Brain microvascular endothelial cell (primary cell): Measurements from ENCODE around the gene DRD3.

Source experiments
- DNase-seq: peaks from one replicate; pipeline ENCODE4 v3.0.0-alpha.2; 2020
- H3K27ac ChIP-seq: fragments of 250-450 bp; sonication (Bioruptor Pico); 2 replicates; pipeline ENCODE4 v1.5.1; 2020; ENCODE audit warnings: mild to moderate bottlenecking, moderate library complexity
- H3K27me3 ChIP-seq: fragments of 250-450 bp; sonication (Bioruptor Pico); replicated peaks from 2 replicates; pipeline ENCODE4 v1.5.1; 2020; ENCODE audit warnings: mild to moderate bottlenecking
- H3K36me3 ChIP-seq: fragments of 250-450 bp; sonication (Bioruptor Pico); replicated peaks from 2 replicates; pipeline ENCODE4 v1.5.1; 2020; ENCODE audit warnings: mild to moderate bottlenecking
- H3K4me3 ChIP-seq: 2 replicates; pipeline ENCODE4 v1.5.1; 2011; ENCODE audit warnings: low read depth, mild to moderate bottlenecking, control low read depth, low read length, moderate library complexity
- in situ Hi-C: cut with HindIII; loops from 2 replicates; pipeline ENCODE4 v1.10.0; 2017; ENCODE audit warnings: low sequenced_read_pairs, low pct_ligation_motif_present
- TF ChIP-seq, protein P1 (sequence below): IDR thresholded peaks from 2 replicates; pipeline ENCODE4 v1.5.1; 2011; ENCODE audit warnings: low read depth, mild to moderate bottlenecking, moderate library complexity, low read length, control low read depth, inconsistent platforms; ENCODE audit errors: missing control alignments

Gene DRD3

DNA sequence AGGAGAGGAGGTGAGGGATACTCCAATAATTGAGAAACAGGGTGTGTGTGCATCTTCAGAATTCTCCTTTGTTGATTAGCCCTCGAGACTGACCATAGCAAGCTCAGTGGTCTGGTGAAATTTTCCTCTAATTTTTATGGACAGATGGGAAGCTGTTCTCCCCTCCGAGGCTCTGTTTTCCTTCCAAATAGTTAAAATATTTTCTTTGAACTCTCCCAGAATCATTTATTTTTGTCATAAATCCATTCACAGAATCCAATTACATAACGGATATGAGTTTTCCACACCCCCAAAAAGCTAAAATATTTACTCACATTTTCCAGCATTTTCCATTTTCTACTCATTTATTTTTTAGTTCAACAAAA lies 85.9 kb downstream of the DRD3 start:
- Histone ChIP-seq H3K4me3 (no peak overlapping the region), H3K27me3 (no peaks in the 10 kb centered on the region), H3K27ac (no peak overlapping the region), H3K36me3 (no peaks in the 10 kb centered on the region)
- DNase-seq, result no peak
- in situ Hi-C loops, result no loop called here
- TF ChIP-seq, protein P1, sequence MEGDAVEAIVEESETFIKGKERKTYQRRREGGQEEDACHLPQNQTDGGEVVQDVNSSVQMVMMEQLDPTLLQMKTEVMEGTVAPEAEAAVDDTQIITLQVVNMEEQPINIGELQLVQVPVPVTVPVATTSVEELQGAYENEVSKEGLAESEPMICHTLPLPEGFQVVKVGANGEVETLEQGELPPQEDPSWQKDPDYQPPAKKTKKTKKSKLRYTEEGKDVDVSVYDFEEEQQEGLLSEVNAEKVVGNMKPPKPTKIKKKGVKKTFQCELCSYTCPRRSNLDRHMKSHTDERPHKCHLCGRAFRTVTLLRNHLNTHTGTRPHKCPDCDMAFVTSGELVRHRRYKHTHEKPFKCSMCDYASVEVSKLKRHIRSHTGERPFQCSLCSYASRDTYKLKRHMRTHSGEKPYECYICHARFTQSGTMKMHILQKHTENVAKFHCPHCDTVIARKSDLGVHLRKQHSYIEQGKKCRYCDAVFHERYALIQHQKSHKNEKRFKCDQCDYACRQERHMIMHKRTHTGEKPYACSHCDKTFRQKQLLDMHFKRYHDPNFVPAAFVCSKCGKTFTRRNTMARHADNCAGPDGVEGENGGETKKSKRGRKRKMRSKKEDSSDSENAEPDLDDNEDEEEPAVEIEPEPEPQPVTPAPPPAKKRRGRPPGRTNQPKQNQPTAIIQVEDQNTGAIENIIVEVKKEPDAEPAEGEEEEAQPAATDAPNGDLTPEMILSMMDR, result no peak

DNA sequence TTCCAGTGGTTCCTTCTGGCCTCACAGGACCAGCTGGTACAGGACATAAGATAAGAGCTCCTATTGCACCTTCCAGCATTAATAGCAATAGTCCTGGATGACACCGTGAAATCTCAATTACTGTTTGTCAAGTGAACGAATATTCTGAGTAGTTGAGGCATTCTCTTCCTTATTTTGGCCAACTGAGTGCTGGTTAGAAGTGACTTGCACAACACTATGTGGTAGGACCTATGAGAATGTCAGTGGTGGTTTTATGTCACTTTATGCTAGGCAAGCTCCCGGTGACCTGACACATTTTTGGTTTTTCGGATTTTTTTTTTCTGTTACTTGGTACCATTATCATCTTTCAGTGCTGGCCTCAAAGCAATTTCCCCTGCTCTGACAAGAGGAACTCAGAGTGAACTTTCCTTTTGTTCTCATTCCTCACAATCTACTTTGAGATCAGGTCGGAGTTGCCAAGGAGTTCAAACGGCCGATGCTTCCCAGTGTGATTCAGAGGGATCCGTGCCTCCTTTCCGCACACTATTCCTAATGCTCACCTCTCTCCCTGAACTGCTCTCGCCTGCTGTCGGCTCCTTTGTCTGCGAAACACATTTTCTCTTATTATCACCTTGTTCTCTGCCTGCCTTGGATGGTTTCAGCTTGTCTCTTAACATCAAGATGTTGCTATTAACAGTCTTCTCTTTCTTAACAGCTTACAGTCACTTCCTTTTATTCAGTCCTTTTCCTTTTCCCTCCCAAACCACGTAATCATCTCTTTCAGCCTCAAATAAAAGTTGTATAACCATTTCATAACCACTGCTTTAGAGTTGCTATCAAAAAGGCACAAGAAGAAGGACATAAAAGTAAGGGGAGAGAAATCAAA lies 86.5 kb downstream of the DRD3 start:
- DNase-seq, result no peak
- H3K27me3 ChIP-seq, result no peaks in the 10 kb centered on the region
- H3K27ac ChIP-seq, result no peak overlapping the region
- H3K36me3 ChIP-seq, result peaks cover 2% of the 10 kb centered on the region
- TF ChIP-seq, protein P1, result no peak
- no peak overlapping the region for H3K4me3 ChIP-seq
- in situ Hi-C loops, result no loop called here

DNA sequence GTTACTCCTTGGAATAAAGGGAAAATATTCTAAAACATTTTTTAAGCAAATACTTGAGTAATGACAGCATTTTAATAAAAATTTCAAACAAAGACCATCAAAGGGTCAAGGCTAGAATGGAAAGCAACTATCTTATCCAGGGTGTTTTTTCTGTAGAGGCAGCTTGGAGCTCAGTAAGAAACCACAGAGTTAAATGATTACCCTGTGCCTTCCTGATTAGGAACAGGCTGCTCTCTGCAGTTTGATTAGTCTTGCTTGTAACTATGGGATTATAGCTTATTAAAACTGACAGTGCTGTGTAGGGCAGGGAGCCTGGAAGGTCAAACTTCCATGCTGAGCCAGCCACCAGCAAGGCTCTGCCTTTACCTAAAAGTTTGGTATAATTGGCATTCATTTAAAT lies 89.2 kb downstream of the DRD3 start:
- peaks cover 17% of the 10 kb centered on the region for H3K36me3 ChIP-seq
- TF ChIP-seq, protein P1, result no peak
- in situ Hi-C loops, result no loop called here
- no peak overlapping the region for H3K27ac ChIP-seq
- no peaks in the 10 kb centered on the region for H3K27me3 ChIP-seq
- no peak for DNase-seq
- no peak overlapping the region for H3K4me3 ChIP-seq

DNA sequence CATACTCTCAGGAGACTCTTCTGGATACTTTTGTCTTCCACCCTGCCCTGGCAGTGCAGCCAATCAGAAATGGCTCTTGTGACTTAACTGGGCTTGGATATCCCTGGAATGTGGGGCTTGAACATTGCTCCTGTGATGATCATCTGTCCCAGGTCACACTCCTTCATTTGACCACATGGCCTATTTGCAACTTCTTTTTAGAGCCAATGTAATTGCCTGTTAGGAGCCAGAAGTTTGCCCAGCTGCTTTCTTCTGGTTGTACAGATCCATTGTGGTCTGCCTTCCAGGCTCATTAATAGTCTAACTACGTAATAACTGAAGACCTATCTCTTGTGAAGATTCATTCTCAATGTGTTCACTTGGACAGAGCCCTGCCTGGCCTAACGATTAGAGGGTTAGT lies 92.5 kb downstream of the DRD3 start:
- no peak for DNase-seq
- in situ Hi-C loops, result no loop called here
- Histone ChIP-seq H3K36me3 (peaks cover 30% of the 10 kb centered on the region), H3K27ac (no peak overlapping the region), H3K27me3 (no peaks in the 10 kb centered on the region), H3K4me3 (no peak overlapping the region)
- TF ChIP-seq, protein P1, result no peak

DNA sequence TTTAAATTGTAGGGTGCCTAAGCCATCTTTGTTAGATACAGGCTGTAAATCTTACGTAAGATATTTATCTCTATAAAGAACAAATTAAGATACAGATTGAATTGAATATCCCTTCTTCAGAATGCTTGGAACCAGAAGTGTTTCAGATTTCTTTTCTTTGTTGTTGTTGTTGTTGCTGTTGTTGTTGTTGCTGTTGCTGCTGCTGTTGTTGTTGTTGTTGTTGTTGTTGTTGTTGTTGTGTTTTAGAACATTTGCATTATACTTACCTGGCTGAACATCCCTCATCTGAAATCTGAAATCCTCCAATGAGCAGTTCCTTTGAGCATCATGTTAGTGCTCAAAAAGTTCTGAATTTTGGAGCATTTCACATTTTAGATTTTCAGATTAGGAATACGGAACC lies 95.7 kb downstream of the DRD3 start:
- H3K36me3 ChIP-seq, result peaks cover 31% of the 10 kb centered on the region

More for the DNA sequence above, 95.7 kb downstream of the DRD3 start:
- no peak overlapping the region for H3K27ac ChIP-seq
- TF ChIP-seq, protein P1, result no peak
- no peak for DNase-seq
- no peaks in the 10 kb centered on the region for H3K27me3 ChIP-seq
- in situ Hi-C loops, result no loop called here
- no peak overlapping the region for H3K4me3 ChIP-seq
